Tibial artery (tissue), 4 donors: ENCODE data around the gene CGB5.
"Not testable (repeated sequence)": the region's sequence is repeated elsewhere in the genome, so short reads cannot be mapped to it uniquely, and the experiment has no call there.

Experiments
- DNase-seq, 2 donors: peaks; one replicate each; pipeline ENCODE4 v3.0.0-alpha.2; 2019
- H3K27ac ChIP-seq, 2 donors: fragments of 200-600 bp; sonication (generic) in 1 of 2; 1 replicate in 1 of 2; 2 replicates in 1 of 2; pipeline ENCODE4 v1.5.1; 2018 to 2019; ENCODE audit warnings: mild to moderate bottlenecking in 1 of 2
- H3K27me3 ChIP-seq, 2 donors: fragments of 200-600 bp; sonication (generic) in 1 of 2; one replicate each; pipeline versions ENCODE4 v1.5.1 to v1.6.0; 2016 to 2019
- H3K36me3 ChIP-seq, 3 donors: fragments of 200-600 bp; sonication (generic) in 2 of 3; one replicate each; pipeline ENCODE4 v1.5.1; 2016 to 2019; ENCODE audit warnings: mild to moderate bottlenecking in 2 of 3
- H3K4me1 ChIP-seq, 4 donors: fragments of 200-600 bp; sonication (generic) in 2 of 4; 1 replicate in 3 of 4; 2 replicates in 1 of 4; pipeline ENCODE4 v1.5.1; 2016 to 2019
- H3K4me3 ChIP-seq, 2 donors: fragments of 200-600 bp; sonication (generic) in 1 of 2; 1 replicate in 1 of 2; 2 replicates in 1 of 2; pipeline ENCODE4 v1.5.1; 2018 to 2019; ENCODE audit warnings: mild to moderate bottlenecking in 2 of 2
- H3K9me3 ChIP-seq, 3 donors: fragments of 200-600 bp; sonication (generic) in 1 of 3; one replicate each; pipeline ENCODE4 v1.5.1; 2016 to 2019
- intact Hi-C: fragments of 100-400 bp; cut with DNase I; formaldehyde crosslinking; loops from one replicate; pipeline ENCODE4 v1.15.0; 2023; ENCODE audit warnings: low total_unique reads
- TF ChIP-seq, protein P1 (sequence below), 2 experiments: fragments of 200-600 bp in 1 of 2; fragments of 450-650 bp in 1 of 2; IDR thresholded peaks; one replicate each; pipeline ENCODE4 v1.5.1; 2017 to 2019; ENCODE audit warnings: antibody characterized with exemption in 2 of 2, mild to moderate bottlenecking in 1 of 2, moderate library complexity in 1 of 2

The CGB5 gene

DNA sequence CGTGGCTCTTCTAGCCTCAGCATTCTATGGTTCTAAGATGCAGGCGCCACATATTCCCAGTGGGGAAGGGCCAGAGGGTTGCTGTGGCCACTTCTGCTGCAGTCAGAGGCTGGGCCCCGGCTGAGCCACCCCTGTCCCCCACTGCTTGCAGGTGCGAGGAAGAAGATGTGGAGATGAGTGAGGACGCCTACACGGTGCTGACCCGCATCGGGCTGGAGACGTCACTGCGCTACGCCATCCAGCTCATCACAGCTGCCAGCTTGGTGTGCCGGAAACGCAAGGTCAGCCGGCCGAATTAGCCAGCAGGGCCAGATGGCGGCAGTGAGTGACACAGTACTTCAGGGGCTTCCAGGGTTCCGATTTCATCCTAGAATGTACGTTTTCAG lies 28.8 kb upstream of the CGB5 start:
- Histone ChIP-seq H3K4me3 (no peak overlapping the region), H3K36me3 (peaks cover 36 to 66% (median 53%) of the 10 kb centered on the region in 3 donors), H3K27ac (no peak overlapping the region), H3K4me1 (peaks cover 0 to 27% (median 22%) of the 10 kb centered on the region in 4 donors), H3K9me3 (no peaks in the 10 kb centered on the region), H3K27me3 (peaks cover 0 to 20% of the 10 kb centered on the region in 2 donors)
- intact Hi-C loops: no loop called here
- TF ChIP-seq, protein P1, sequence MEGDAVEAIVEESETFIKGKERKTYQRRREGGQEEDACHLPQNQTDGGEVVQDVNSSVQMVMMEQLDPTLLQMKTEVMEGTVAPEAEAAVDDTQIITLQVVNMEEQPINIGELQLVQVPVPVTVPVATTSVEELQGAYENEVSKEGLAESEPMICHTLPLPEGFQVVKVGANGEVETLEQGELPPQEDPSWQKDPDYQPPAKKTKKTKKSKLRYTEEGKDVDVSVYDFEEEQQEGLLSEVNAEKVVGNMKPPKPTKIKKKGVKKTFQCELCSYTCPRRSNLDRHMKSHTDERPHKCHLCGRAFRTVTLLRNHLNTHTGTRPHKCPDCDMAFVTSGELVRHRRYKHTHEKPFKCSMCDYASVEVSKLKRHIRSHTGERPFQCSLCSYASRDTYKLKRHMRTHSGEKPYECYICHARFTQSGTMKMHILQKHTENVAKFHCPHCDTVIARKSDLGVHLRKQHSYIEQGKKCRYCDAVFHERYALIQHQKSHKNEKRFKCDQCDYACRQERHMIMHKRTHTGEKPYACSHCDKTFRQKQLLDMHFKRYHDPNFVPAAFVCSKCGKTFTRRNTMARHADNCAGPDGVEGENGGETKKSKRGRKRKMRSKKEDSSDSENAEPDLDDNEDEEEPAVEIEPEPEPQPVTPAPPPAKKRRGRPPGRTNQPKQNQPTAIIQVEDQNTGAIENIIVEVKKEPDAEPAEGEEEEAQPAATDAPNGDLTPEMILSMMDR (IDR thresholded peaks at IDR 0.05): no peak
- DNase-seq: no peak

DNA sequence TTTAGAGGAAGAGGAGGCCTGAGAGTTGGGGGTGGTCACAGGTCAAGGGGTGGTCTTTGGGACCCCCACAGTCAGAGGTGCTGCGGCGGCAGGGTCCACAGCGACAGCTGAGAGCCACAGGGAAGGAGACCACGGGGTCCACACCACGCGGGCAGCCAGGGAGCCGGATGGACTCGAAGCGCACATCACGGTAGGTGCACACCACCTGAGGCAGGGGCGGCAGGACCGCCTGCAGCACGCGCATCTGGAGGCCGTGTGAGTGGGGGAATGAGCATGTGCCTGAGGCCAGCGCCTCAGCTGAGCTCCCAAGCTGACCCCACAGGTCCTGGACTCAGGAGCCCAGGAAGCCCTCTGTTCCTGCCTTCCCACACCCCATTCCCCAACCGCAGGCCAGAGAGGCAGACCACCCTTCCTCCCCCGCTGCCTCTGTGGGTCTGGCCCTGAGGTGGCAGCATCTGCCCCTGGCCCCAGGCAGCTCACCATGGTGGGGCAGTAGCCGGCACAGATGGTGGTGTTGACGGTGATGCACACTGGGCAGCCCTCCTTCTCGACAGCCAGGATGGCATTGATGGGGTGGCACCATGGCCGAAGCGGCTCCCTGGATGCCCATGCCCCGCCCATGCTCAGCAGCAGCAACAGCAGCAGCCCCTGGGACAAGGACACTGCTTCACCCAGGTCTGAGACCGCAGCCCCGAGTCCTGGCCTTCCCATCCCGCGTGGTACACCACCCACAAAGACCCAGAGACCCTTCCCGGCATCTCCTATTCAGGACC lies 27.4 kb upstream of the CGB5 start:
- Histone ChIP-seq H3K27ac (no peak overlapping the region), H3K36me3 (peaks cover 25 to 52% (median 39%) of the 10 kb centered on the region in 3 donors), H3K27me3 (peaks cover 0 to 26% of the 10 kb centered on the region in 2 donors), H3K9me3 (no peaks in the 10 kb centered on the region), H3K4me1 (peaks cover 0 to 28% (median 22%) of the 10 kb centered on the region in 4 donors), H3K4me3 (no peak overlapping the region)
- DNase-seq: no peak
- intact Hi-C loops: no loop called here
- TF ChIP-seq, protein P1 (IDR thresholded peaks at IDR 0.05): no peak

DNA sequence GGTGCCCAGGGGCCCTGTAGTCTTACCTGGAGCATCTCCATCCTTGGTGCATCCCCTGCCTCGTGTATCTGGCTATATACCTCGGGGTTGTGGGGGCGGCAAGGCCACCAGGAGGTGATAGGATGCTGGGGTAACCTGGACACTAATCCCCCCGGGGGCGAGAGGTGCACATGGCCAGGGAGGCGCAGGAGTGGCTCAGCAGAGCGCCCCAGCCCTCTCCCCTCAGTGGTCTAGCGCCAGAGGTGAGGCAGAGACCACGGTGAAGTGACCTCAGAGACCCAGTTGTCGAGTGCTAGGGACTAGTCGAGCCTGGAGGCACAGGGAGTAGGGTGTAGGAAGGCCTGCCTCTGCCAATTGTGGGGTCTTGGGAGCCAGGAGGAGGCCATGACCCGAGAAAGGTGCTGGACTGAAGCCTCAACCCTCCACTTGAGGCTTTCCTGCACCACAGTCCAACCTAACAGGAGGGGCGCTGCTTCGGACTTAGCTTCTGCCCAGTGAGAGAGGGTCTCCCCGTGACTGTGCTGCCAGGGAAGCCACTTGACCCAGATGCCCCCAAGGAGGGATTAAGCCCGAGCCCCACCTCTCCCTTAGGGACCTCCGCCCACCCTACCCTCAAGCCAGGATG lies 26.5 kb upstream of the CGB5 start, which contains the start of gene LHB:
Gene LHB, minus strand, starts transcription at position 51 of the 625 bp plus-strand sequence. Its CDS starts 10 bp downstream, at position 41.
- Histone ChIP-seq H3K4me3 (peak within 1 kb of the TSS; percentile 37 to 56), H3K27me3 (peaks cover 0 to 26% of the 10 kb centered on the region in 2 donors), H3K36me3 (peaks cover 16 to 43% (median 30%) of the 10 kb centered on the region in 3 donors), H3K4me1 (peaks cover 0 to 28% (median 22%) of the 10 kb centered on the region in 4 donors), H3K9me3 (no peaks in the 10 kb centered on the region), H3K27ac (no peak within 1 kb of the TSS)
- TF ChIP-seq, protein P1 (IDR thresholded peaks at IDR 0.05): no peak
- no peak for DNase-seq
- intact Hi-C loops: no loop called here

DNA sequence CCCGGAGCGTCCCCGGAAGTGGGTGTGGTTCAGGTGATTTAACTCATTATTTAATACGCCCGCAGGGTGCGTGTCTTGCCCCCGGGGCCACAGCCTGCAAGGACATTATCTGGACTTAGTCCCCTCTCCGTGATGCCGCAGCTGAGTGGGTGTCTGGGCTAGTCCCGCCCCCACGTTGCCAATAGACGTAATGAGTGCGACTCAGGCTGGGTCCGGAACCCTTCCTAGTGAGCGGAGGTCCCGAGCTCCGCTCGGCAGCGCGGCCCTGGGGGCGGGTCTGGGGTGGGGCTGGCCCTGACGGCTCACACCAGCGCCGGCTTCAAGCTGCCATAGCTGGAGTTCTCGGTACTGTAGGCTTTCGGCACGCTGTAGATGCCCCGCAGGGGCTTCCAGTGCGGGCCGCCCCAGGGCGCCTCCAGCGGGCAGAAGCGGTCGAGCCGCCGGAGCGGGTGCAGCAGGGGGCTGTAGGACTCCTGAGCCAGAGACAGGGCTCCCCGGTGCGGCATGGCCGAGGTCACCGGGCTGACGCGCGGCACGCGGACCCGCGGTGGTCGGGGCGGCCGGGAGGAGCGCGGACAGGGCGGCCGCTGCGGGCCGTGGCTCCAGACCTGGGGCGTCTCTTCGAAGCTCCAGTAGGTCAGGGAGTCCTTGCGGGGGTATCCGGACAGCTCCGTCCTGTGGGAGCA lies 25.8 kb upstream of the CGB5 start:
- peaks cover 0 to 26% of the 10 kb centered on the region in 2 donors for H3K27me3 ChIP-seq
- TF ChIP-seq, protein P1 (IDR thresholded peaks at IDR 0.05): peak; percentile 30 to 45
- peaks cover 10 to 36% (median 24%) of the 10 kb centered on the region in 3 donors for H3K36me3 ChIP-seq
- peaks cover 0 to 28% (median 22%) of the 10 kb centered on the region in 4 donors for H3K4me1 ChIP-seq
- H3K4me3 ChIP-seq: peak overlapping the region; percentile 37 to 56
- no peaks in the 10 kb centered on the region for H3K9me3 ChIP-seq
- intact Hi-C loops: no loop called here
- H3K27ac ChIP-seq: no peak overlapping the region
- DNase-seq: peak in 1 of 2 donors; percentile 35

DNA sequence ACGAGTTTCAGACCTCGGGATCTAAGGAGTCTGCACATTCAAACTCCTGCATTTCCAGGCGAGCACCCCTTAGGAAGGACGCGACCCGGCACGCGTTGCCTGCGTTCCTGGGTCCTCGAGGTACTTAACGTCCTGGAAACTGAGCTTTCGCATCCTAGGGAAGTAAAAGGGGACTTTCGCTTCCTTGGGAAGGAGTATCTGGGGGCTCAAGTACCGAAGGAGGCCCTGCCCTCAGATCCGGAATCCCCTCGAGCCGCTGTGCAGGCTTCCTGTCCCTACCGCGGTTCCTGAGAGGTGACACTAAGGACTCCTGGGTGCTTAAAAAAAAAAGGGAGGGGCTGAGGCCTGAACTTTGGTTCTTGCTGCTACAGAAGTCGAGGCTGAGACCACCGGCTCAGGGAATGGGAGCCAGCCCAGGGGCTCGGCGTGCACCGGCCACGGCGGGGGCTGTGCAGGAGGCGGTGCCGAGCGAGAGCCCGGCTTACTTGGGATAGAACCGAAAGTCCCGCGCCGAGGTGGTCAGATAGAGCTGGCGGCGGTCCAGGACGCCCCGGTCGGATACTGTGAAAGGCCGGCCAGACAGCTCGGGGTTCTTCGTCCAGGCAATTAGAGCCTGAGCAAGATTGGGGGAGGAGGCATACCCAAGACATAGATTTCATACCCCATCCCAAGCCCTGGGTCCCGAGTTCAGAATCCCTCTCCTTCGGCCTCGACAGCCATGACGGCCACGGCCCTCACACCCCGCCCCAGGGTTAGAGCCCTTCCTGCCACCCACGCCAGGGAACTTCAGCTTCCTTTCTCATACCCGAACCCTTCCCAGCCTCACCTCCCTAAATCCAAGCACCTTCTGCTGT lies 25.0 kb upstream of the CGB5 start:
- intact Hi-C loops, H3K27ac ChIP-seq, H3K9me3 ChIP-seq, DNase-seq: not testable (repeated sequence)
- Histone ChIP-seq H3K27me3 (peaks cover 0 to 26% of the 10 kb centered on the region in 2 donors), H3K36me3 (peaks cover 9 to 28% (median 22%) of the 10 kb centered on the region in 3 donors), H3K4me3 (peak overlapping the region; percentile 37 to 56), H3K4me1 (peaks cover 0 to 28% (median 22%) of the 10 kb centered on the region in 4 donors)
